Osteocyte (in vitro differentiated cells): Measurements from ENCODE around the gene PRRG3. TPM values are rescaled to one million over a fixed set of nuclear protein-coding genes. Genes with fewer than 3 reads are reported as not detected.

Source experiments
- DNase-seq: peaks from one replicate; pipeline ENCODE4 v3.0.0; 2021; ENCODE audit warnings: mixed read lengths; ENCODE audit not compliant: unreplicated experiment; ENCODE audit errors: extremely low spot score
- H3K27ac Mint-ChIP-seq: one replicate; pipeline ENCODE4 v1.8.0; 2021; ENCODE audit warnings: mild to moderate bottlenecking, mixed read lengths; ENCODE audit not compliant: unreplicated experiment
- H3K27me3 Mint-ChIP-seq: one replicate; pipeline ENCODE4 v1.8.0; 2021; ENCODE audit warnings: mixed read lengths; ENCODE audit not compliant: unreplicated experiment
- H3K36me3 Mint-ChIP-seq: one replicate; pipeline ENCODE4 v1.8.0; 2021; ENCODE audit warnings: mixed read lengths; ENCODE audit not compliant: unreplicated experiment
- H3K4me1 Mint-ChIP-seq: one replicate; pipeline ENCODE4 v1.8.0; 2021; ENCODE audit warnings: mixed read lengths; ENCODE audit not compliant: unreplicated experiment
- H3K4me3 Mint-ChIP-seq: one replicate; pipeline ENCODE4 v1.8.0; 2021; ENCODE audit warnings: mild to moderate bottlenecking, moderate library complexity, mixed read lengths; ENCODE audit not compliant: unreplicated experiment
- H3K9me3 Mint-ChIP-seq: one replicate; pipeline ENCODE4 v1.8.0; 2021; ENCODE audit warnings: mixed read lengths; ENCODE audit not compliant: unreplicated experiment
- CTCF ChIP-seq: fragments of 200-600 bp; sonication (generic); IDR thresholded peaks from 2 replicates; pipeline ENCODE4 v1.5.0; 2021; ENCODE audit warnings: antibody characterized with exemption, mild to moderate bottlenecking, moderate library complexity
- total RNA-seq: library from RNA; stranded (reverse); gene quantifications from 2 replicates; pipeline ENCODE4 v1.2.1, GENCODE V29; 2021

The PRRG3 gene
- total RNA-seq, 1 donor from 2014 or later, result not detected

GRCh38 chrX:151713849-151714248 lies 18.6 kb downstream of the PRRG3 start:
- Mint-ChIP-seq H3K9me3 (peaks cover 7% of the 10 kb centered on the region), H3K4me3 (no peak overlapping the region), H3K4me1 (no peaks in the 10 kb centered on the region), H3K36me3 (no peaks in the 10 kb centered on the region), H3K27me3 (no peaks in the 10 kb centered on the region), H3K27ac (no peak overlapping the region)
- DNase-seq, result no peak
- TF ChIP-seq CTCF, result no peak

DNA sequence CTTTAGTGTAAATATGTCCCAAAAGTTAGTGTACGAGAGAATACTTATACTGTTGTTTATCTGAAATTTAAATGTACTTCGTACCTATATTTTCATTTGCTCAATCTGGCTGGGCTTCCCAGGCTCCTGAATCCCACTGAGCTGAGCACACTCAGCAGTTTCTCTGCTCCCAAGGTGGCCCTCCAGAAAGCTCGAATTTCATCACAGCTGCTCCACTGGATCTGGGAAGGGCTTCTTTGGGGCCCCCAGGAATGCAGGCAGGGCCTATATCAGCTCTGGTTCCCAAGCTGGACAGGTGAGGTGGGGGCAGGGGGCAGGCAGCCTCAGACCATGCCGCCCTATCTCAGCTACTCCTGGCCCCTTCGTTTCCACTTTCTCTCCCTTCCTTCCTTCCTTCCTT lies 19.1 kb downstream of the PRRG3 start:
- Mint-ChIP-seq H3K4me3 (no peak overlapping the region), H3K27ac (no peak overlapping the region), H3K4me1 (no peaks in the 10 kb centered on the region), H3K36me3 (no peaks in the 10 kb centered on the region), H3K27me3 (no peaks in the 10 kb centered on the region), H3K9me3 (peaks cover 7% of the 10 kb centered on the region)
- TF ChIP-seq CTCF, result no peak
- no peak for DNase-seq

- Mint-ChIP-seq H3K9me3 (peaks cover 7% of the 10 kb centered on the region), H3K4me3 (no peak within 1 kb of the TSS), H3K27me3 (no peaks in the 10 kb centered on the region), H3K4me1 (no peaks in the 10 kb centered on the region), H3K36me3 (no peaks in the 10 kb centered on the region), H3K27ac (no peak within 1 kb of the TSS)
- no peak for TF ChIP-seq CTCF
- DNase-seq, result no peak
These were observed 20.5 kb downstream of the PRRG3 start, which contains the start of gene FATE1 for GRCh38 chrX:151715752-151716151. FATE1 (plus strand) TSS chrX:151716035; CDS start chrX:151716120, 85 bp downstream.

- no peak for DNase-seq
- no peak overlapping the region for H3K4me3 Mint-ChIP-seq
These were observed 27.1 kb downstream of the PRRG3 start for GRCh38 chrX:151722241-151722846.

More at GRCh38 chrX:151722241-151722846, 27.1 kb downstream of the PRRG3 start:
- peaks cover 22% of the 10 kb centered on the region for H3K9me3 Mint-ChIP-seq
- H3K27me3 Mint-ChIP-seq, result no peaks in the 10 kb centered on the region
- no peak for TF ChIP-seq CTCF
- no peak overlapping the region for H3K27ac Mint-ChIP-seq
- H3K4me1 Mint-ChIP-seq, result no peaks in the 10 kb centered on the region
- no peaks in the 10 kb centered on the region for H3K36me3 Mint-ChIP-seq
